Activated CD4-positive, alpha-beta T cell treated with anti-CD3 and anti-CD28 coated beads, Interleukin-2, amount 50 U/mL, for 1 hour (primary cell): ENCODE measurements around the gene CCSER1.
"Not testable (repeated sequence)": the region's sequence is repeated elsewhere in the genome, so short reads cannot be mapped to it uniquely, and the experiment has no call there.

Source experiments
- DNase-seq: peaks from one replicate; pipeline ENCODE4 v3.0.0-alpha.2; 2020

Gene CCSER1

GRCh38 chr4:91094220-91094619 is 967.0 kb downstream of the CCSER1 start:
- DNase-seq: not testable (repeated sequence)

- no peak for DNase-seq
These were observed 972.5 kb downstream of the CCSER1 start for GRCh38 chr4:91099666-91100065.

GRCh38 chr4:91108751-91109150 is 981.6 kb downstream of the CCSER1 start:
- no peak for DNase-seq

GRCh38 chr4:91111556-91111955 is 984.4 kb downstream of the CCSER1 start:
- DNase-seq: no peak

GRCh38 chr4:91113130-91113706 is 986.0 kb downstream of the CCSER1 start:
- DNase-seq: no peak

- no peak for DNase-seq
These were observed 987.2 kb downstream of the CCSER1 start for GRCh38 chr4:91114386-91114785.

GRCh38 chr4:91116861-91117260 is 989.7 kb downstream of the CCSER1 start:
- no peak for DNase-seq

GRCh38 chr4:91118597-91118996 is 991.4 kb downstream of the CCSER1 start:
- DNase-seq: no peak

GRCh38 chr4:91123742-91124141 is 996.5 kb downstream of the CCSER1 start:
- no peak for DNase-seq

GRCh38 chr4:91127192-91127591 is 1000.0 kb downstream of the CCSER1 start:
- no peak for DNase-seq

GRCh38 chr4:91127831-91128230 is 1000.6 kb downstream of the CCSER1 start:
- DNase-seq: no peak

GRCh38 chr4:91128519-91128918 is 1001.3 kb downstream of the CCSER1 start:
- DNase-seq: no peak

- DNase-seq: no peak
These were observed 1019.9 kb downstream of the CCSER1 start for GRCh38 chr4:91147067-91147466.

GRCh38 chr4:91154041-91154440 is 1026.8 kb downstream of the CCSER1 start:
- not testable (repeated sequence) for DNase-seq

- DNase-seq: not testable (repeated sequence)
These were observed 1040.9 kb downstream of the CCSER1 start for GRCh38 chr4:91167864-91168653.

- no peak for DNase-seq
These were observed 1043.6 kb downstream of the CCSER1 start for GRCh38 chr4:91170768-91171167.

GRCh38 chr4:91171217-91171616 is 1044.0 kb downstream of the CCSER1 start:
- DNase-seq: no peak

GRCh38 chr4:91185061-91185460 is 1057.9 kb downstream of the CCSER1 start:
- not testable (repeated sequence) for DNase-seq

- DNase-seq: no peak
These were observed 1071.8 kb downstream of the CCSER1 start for GRCh38 chr4:91198951-91199350.

- DNase-seq: no peak
These were observed 1080.3 kb downstream of the CCSER1 start for GRCh38 chr4:91207535-91207934.

- DNase-seq: no peak
These were observed 1085.0 kb downstream of the CCSER1 start for GRCh38 chr4:91212211-91212610.

GRCh38 chr4:91217831-91218403 is 1090.7 kb downstream of the CCSER1 start:
- not testable (repeated sequence) for DNase-seq

- DNase-seq: no peak
These were observed 1093.1 kb downstream of the CCSER1 start for GRCh38 chr4:91220315-91220714.

GRCh38 chr4:91222014-91222413 is 1094.8 kb downstream of the CCSER1 start:
- DNase-seq: no peak
